Measurements from ENCODE around the gene CNTRL. TPM values are rescaled to one million over a fixed set of nuclear protein-coding genes. Genes with fewer than 3 reads are reported as not detected.

Gene CNTRL
- total and polyA plus RNA-seq, 12 donors: 2.5 to 7.5 (median 4.2) TPM

- TF ChIP-seq CTCF (IDR thresholded peaks at IDR 0.05): no peak
- H3K4me1 ChIP-seq: peaks cover 0 to 15% (median under 1%) of the 10 kb centered on the region in 9 donors
- H3K9me3 ChIP-seq: peaks cover 0 to 3% (median 0%) of the 10 kb centered on the region in 11 donors
- no peaks in the 10 kb centered on the region for H3K27me3 ChIP-seq
- intact Hi-C loops (cut with DNase I): no loop called here
- no peaks in the 10 kb centered on the region for H3K36me3 ChIP-seq
- H3K4me3 ChIP-seq: no peak overlapping the region
- 66 to 73% methylated on average over 2 of the region's 2 CpGs for WGBS, 2 donors
- DNase-seq (no peak), ATAC-seq (no peak)
- H3K27ac ChIP-seq: peak overlapping the region in 1 of 10 donors; percentile 21
Measured at GRCh38 chr9:121207371-121207940, 132.7 kb downstream of the CNTRL start.

- Histone ChIP-seq H3K27me3 (no peaks in the 10 kb centered on the region), H3K9me3 (no peaks in the 10 kb centered on the region), H3K36me3 (no peaks in the 10 kb centered on the region), H3K27ac (no peak overlapping the region), H3K4me1 (peaks cover 0 to 22% (median 6%) of the 10 kb centered on the region in 9 donors), H3K4me3 (no peak overlapping the region)
- ATAC-seq: no peak
- WGBS, 2 donors: 93 to 95% methylated on average over 5 of the region's 5 CpGs
- TF ChIP-seq CTCF (IDR thresholded peaks at IDR 0.05): no peak
- no peak for DNase-seq
- intact Hi-C loops (cut with DNase I): loop anchor here (5.0 to 10.0 kb wide), 12 partner anchors 52 to 192 kb away; partner anchors contain the start of gene GSN (in 2 of the 10)
Measured at GRCh38 chr9:121210536-121210935, 135.8 kb downstream of the CNTRL start.

GRCh38 chr9:121213136-121213806 is 138.5 kb downstream of the CNTRL start:
- Histone ChIP-seq H3K36me3 (no peaks in the 10 kb centered on the region), H3K27ac (peak overlapping the region in 7 of 10 donors; percentile 8 to 82 (median 63)), H3K4me3 (no peak overlapping the region), H3K9me3 (no peaks in the 10 kb centered on the region), H3K4me1 (peaks cover 0 to 18% (median 6%) of the 10 kb centered on the region in 9 donors), H3K27me3 (no peaks in the 10 kb centered on the region)
- peak; percentile 90 to 98 (median 96) for TF ChIP-seq CTCF (IDR thresholded peaks at IDR 0.05)
- WGBS, 2 donors: 19 to 20% methylated on average over 9 of the region's 9 CpGs
- peak; percentile 88 to 97 (median 96) for ATAC-seq
- intact Hi-C loops (cut with DNase I): loop anchor here (1.0 to 10.0 kb wide), 18 partner anchors 49 to 189 kb away; partner anchors contain the start of gene GSN (in 2 of the 10)
- peak; percentile 91 to 93 for DNase-seq

GRCh38 chr9:121214005-121214404 is 139.2 kb downstream of the CNTRL start:
- WGBS, 2 donors: 75 to 77% methylated on average over 2 of the region's 2 CpGs
- no peak for ATAC-seq
- H3K27ac ChIP-seq: peak overlapping the region in 1 of 10 donors; percentile 67

More at GRCh38 chr9:121214005-121214404, 139.2 kb downstream of the CNTRL start:
- H3K4me1 ChIP-seq: peaks cover 0 to 18% (median 6%) of the 10 kb centered on the region in 9 donors
- no peaks in the 10 kb centered on the region for H3K36me3 ChIP-seq
- no peaks in the 10 kb centered on the region for H3K9me3 ChIP-seq
- H3K4me3 ChIP-seq: no peak overlapping the region
- DNase-seq: no peak
- intact Hi-C loops (cut with DNase I): loop anchor here (5.0 to 10.0 kb wide), 12 partner anchors 48 to 188 kb away; partner anchors contain the start of gene GSN (in 2 of the 10)
- no peak for TF ChIP-seq CTCF (IDR thresholded peaks at IDR 0.05)
- H3K27me3 ChIP-seq: no peaks in the 10 kb centered on the region

All from heart right ventricle (tissue), 16 donors.